ACHN (cell line): Measurements from ENCODE around the gene RARRES2.
"Not testable (repeated sequence)": the region's sequence is repeated elsewhere in the genome, so short reads cannot be mapped to it uniquely, and the experiment has no call there.

Source experiments
- DNase-seq: peaks from one replicate; pipeline ENCODE4 v3.0.0-alpha.2; 2015
- in situ Hi-C: cut with HindIII; loops from 2 replicates; pipeline ENCODE4 v1.10.0; 2017; ENCODE audit warnings: low sequenced_read_pairs, low pct_ligation_motif_present, low pct_unique_long_range_greater_than_20kb

Gene RARRES2

GRCh38 chr7:150327308-150327707, 14.1 kb downstream of the RARRES2 start:
- DNase-seq: peak; percentile 14
- in situ Hi-C loops: no loop called here

GRCh38 chr7:150326657-150327268, 14.7 kb downstream of the RARRES2 start:
- in situ Hi-C loops: no loop called here

DNA sequence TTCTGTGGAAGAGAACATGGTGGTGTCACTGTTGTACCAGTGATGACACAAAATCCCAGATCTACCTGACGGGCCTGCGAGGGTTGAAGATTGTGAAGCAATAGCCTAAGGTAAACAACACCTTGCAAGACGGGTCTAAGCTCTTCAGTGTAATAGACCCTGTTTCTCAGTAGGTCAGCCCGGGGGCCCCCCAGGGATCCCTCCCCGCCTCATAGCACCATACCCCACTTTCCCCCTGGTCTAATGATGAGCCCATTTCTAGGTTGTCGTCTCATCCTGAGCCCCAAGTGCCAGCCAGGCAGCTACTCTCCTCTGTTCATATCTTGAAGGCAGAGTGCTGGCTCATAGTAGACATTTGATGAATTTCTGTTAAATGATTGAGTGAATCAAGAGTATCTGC, 15.5 kb downstream of the RARRES2 start:
- in situ Hi-C loops: no loop called here
- no peak for DNase-seq

More at GRCh38 chr7:150326657-150327268, 14.7 kb downstream of the RARRES2 start:
- DNase-seq: peak; percentile 69

DNA sequence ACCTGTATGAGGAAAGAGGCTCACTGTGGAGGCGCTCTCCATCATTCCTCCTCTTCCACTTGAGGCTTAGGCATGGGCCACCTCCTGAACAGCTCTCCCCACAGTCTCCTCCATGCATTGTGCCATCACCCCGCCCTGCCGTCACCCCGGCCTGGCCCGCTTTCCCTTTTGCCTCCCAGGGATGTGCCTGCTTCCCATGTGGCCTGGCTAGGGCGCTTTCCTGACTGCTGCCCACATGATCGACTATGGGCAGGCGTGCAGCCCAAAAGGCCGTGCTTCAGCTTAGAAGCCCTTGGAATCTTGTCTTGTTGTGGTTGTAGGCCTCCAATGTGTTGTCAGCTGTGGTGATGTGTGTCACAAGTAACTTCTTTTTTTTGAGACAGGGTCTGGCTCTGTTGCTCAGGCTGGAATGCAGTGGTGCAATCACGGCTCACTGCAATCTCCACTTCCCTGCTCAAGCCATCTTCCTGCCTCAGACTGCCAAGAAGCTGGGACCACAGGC, 16.3 kb downstream of the RARRES2 start:
- in situ Hi-C loops: no loop called here
- DNase-seq: peak; percentile 3

DNA sequence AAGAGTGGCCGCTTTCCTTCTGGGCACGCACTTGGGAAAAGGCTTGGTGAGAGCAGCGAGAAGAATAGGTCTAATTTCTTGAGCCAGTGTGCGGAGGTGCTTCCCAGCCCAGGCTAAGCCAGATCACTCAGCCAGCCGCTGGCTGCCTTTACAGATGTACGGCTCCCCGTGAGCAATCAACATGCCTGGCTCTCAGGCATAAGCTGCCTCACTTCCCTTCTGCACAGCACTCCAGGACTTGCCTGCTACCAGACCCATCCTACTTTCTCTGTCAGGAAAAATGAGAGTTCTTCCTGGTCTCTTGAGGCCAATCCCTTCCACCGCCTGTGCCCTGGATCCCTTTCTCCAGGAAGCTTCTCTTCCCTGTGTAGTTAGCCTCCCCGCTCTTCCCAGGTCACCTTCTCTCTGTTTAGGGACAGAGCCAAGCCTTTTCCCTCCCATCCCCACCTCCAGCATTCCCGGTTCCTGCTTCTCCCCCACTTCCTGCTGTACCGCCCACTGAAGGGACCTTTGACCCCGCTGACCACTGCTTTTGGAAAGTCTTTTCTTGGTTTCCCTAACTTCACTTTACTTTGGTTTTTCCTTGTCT, 17.0 kb downstream of the RARRES2 start:
- in situ Hi-C loops: no loop called here

DNA sequence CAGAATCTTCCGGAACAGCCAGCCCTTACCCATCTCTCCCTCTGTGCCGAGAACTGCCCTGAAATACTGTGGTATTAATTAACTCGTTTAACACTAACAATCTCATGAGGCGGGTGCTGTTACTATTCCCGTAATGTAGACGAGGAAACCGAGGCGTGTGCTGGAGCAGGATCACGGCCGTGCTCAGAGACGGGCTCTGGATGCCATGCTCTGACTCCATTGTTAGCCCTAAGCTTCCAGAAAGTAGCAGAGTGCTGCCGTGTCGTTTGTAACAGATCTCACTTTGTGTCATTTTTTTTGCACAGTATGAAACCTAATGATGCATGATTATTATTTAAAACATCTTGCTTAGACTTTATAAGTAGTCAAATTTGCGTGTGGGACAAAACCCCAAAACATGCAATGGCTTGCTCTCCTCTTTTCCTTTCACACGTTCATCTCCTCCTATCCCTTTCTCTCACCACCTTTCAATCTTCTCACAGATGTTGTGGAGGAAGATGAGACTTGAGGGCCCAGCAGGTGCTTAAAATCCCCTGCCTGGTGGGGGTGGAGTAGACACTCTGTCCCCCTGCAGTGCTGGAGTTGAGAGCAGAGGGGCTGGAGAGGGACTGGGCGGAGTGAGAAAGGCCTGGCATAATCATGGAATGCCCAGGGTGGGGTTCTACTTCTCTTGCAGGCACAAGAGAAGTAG, 17.6 kb downstream of the RARRES2 start:
- in situ Hi-C loops: no loop called here
- peak; percentile 83 for DNase-seq

More for the DNA sequence above, 17.0 kb downstream of the RARRES2 start:
- peak; percentile 51 for DNase-seq

DNA sequence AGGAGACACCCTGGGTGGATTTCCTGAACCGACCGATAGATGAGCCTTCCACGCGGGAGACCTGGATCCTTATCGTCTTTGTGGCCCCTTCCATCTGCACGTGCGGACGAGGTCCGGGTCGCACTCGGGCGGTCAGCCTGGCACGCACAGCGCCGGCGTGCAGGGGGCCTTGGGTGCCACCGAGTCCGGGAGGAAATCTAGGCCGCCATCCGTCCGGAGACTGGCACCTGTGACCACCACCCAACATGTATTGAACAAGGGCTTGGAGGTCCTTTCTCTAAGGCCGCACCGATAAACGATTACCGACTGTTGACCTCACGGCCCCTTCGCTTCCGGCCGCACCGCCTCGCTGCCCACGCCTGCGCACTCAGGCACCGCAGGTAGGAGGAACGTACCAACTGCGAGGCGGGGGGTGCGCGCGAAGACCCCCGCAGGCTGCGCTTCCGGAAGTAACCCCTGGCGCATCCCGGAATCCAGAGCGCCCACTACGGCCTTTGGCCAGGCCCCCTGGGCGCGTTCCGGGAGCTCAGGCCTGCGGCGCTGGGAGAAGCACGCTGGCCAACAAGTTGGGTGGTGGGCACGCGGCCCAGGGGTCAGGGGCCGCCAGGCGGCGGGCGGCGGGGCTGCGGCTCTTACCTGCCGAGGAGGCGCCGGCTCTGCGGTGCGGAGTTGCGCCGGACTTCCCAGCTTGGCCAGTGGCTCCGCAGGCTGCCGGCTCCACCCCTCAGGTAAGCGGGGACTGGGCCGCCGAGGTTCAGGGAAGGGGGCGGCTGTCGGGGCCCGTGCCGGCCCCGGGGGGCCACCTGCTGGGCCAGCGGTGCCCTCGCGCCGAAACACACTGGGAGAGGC, 18.4 kb downstream of the RARRES2 start, which contains the start of the genes ACTR3C and LRRC61:
TSS of gene ACTR3C (minus strand) at position 713 of the 849 bp plus-strand sequence. CDS start 28,249 bp downstream, outside the sequence.
TSS of gene LRRC61 (plus strand) at position 523 of the 849 bp plus-strand sequence. CDS start 13,507 bp downstream, outside the sequence.
- DNase-seq: peak; percentile 87
- in situ Hi-C loops: no loop called here

GRCh38 chr7:150322114-150322832, 19.2 kb downstream of the RARRES2 start:
- DNase-seq: peak; percentile 73
- in situ Hi-C loops: no loop called here

DNA sequence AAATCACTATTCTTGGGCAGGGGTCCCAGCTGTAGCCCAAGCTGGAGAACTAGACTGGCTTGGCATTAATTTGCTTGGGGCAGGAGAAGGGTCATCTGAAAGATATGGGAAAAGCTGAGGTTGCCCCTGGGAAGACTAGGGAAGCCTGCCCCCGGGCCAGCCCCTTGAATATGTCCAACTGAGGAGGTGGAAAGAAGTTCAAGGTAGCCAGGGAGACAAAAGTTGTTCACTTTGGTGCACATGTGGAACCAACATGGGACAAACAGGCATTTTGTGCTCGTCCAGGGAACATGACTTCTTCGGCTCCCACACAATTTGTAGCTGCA, 19.7 kb downstream of the RARRES2 start:
- in situ Hi-C loops: no loop called here
- DNase-seq: peak; percentile 7

DNA sequence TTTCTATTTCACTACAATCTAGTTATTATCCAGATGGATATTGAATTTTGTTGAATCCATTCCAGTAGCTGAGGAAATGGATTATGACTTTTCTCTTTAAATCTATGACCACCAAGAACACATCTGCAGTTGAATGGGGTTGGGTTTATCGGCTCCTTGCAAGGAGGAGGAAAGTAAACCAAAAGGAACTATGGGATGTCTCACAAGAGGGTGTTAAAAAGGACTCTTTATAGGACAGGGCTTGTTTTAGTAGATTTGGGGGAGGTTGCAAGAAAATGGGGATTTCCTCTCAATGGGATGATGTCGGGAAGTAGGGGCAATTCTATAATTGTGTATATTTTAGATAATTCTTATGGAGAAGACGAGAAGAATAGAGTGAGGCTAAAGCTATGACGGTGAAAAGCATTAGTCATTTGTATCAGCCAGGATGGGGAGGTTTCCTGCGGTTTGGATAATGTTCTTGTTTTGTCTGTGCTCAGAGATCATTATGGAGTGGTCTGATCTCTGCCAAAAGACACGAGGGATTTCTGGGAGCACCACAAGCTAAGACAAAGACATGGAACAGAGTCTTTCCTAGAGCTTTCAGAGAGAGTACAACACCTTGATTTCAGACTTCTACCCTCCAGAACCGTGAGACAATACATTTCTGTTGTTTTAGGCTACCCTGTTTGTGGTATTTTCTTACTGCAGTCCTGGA, 23.5 kb downstream of the RARRES2 start:
- in situ Hi-C loops: no loop called here
- peak; percentile 86 for DNase-seq

DNA sequence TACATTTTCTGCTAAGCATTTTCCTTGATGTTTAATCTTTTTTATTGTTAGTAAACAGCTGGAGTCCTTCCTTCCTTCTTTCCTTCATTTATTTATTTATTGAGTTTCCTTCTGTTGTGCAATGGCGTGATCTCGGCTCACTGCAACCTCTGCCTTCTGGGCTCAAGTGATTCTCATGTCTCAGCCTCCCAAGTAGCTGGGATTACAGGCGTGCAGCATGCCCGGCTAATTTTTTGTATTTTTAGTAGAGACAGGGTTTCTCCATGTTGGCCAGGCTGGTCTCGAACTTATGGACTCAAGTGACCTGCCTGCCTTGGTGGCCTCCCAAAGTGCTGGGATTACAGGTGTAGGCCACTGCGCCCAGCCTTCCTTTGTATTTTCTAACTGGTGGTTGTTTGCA, 24.4 kb downstream of the RARRES2 start:
- in situ Hi-C loops: not testable (repeated sequence)
- DNase-seq: peak; percentile 3

DNA sequence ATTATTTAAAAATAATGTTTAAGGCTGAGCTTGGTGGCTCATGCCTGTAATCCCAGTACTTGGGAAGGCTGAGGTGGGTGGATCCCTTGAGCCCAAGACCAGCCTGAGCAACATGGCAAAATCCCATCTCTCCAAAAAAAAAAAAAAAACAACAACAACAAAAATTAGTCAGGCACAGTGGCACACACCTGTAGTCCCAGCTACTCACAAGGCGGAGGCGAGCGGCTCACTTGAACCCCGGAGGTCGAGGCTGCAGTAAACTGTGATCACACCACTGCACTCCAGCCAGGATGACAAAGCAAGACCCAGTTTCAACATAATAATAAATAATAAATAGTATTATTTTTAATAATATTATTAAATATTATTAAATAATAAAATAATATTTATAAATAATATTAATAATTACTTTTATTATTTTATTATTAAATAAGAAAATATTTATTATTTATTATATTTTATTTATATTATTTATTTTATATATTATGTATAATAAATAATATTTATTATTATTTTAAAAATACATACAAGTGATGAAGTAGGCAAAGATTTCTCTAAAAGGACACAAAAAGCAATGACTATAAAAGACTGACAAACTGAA, 26.7 kb downstream of the RARRES2 start:
- in situ Hi-C loops: no loop called here
- peak; percentile 30 for DNase-seq

GRCh38 chr7:150313870-150314269, 27.6 kb downstream of the RARRES2 start:
- in situ Hi-C loops: no loop called here
- peak; percentile 20 for DNase-seq

DNA sequence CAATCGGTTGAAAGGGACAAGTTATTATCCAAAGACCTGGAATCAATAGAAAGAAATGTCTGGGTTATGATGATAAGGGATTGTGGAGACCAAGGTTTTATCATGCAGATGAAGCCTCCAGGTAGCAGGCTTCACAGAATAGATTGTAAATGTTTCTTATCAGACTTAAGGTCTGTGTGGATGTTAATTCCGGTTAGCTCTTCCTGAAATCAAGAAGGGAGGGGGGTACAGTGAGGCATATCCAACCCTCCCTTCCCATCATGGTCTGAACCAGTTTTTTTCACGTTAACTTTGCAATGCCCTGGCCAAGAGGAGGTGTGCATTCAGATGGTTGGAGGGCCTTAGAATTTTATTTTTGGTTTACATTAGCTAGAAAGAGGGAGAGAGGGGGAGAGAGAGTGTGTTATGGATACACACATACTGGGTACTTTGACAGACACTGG, 28.0 kb downstream of the RARRES2 start:
- in situ Hi-C loops: no loop called here
- DNase-seq: peak; percentile 33

DNA sequence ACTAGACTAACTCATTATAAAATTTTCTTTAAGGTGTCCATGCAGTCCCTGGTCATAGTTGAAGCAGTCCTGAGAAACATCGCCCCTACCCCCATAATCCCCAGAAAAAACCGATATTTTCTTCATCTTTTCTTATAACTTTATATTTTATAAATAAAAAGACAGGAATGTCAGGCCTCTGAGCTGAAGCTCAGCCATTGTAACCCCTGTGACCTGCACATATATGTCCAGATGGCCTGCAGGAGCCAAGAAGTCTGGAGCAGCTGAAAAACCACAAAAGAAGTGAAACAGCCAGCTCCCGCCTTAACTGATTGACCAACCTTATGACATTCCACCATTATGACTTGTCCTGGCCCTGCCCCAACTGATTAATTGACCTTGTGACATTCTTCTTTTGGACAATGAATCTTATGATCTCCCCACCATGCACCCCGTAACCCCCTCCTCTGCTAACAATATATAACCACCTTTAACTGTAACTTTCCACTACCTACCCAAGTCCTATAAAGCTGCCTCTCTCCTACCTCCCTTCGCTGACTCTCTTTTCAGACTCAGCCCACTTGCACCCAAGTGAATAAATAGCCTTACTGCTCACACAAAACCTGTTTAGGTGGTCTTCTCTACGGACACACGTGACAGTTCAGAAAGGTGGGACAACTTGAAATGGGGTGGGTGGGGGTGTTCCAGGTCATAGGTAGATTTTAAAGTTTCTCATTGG, 28.6 kb downstream of the RARRES2 start:
- peak; percentile 98 for DNase-seq
- in situ Hi-C loops: not testable (repeated sequence)

DNA sequence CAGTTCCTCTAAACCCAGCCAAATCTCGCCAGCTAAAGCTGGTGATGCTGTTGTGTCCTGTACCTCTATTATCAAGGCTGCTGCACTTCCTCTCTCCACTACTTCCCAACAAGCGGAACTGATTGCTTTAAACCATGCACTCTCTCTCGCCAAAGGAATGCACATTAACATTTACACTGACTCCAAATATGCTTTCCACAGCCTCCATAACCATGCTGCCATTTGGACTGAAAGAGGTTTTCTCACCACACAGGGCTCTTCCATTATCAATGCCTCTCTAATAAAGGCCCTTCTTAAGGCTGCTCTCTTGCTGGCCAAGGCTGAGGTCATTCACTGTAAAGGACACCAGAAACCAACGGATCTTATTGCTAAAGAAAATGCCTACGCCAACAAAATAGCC, 29.7 kb downstream of the RARRES2 start:
- peak; percentile 72 for DNase-seq
- in situ Hi-C loops: no loop called here
